ENCODE results near the gene BMPR1B. TPM values are rescaled to one million over a fixed set of nuclear protein-coding genes. Genes with fewer than 3 reads are reported as not detected.

Gene BMPR1B
- total and polyA plus RNA-seq, 9 of the 15 experiments (the other 6 are each of a cell fraction or from before 2014, with no cell fraction given), result 0.01 TPM; not detected in 8

GRCh38 chr4:94960708-94961107 is 203.0 kb downstream of the BMPR1B start:
- BruUV-seq (replicated peaks), result no TSS peak
- TF ChIP-seq CSDE1 (IDR thresholded peaks at IDR 0.05) (no peak), SIN3B (IDR thresholded peaks at IDR 0.05; ENCODE audit: low read depth) (no peak), NR2C2 (CRISPR knock-in tag; IDR thresholded peaks at IDR 0.05) (no peak), NR2C2 (tag; IDR thresholded peaks at IDR 0.05) (no peak), ZBTB12 (CRISPR knock-in tag; IDR thresholded peaks at IDR 0.05) (no peak), NR2F6 (CRISPR knock-in tag; IDR thresholded peaks at IDR 0.05) (no peak), PTTG1 (tag; IDR thresholded peaks at IDR 0.05; ENCODE audit: low read depth) (no peak), ZNF263 (CRISPR knock-in tag; IDR thresholded peaks at IDR 0.05; ENCODE audit: borderline replicate concordance) (no peak), ZNF79 (CRISPR knock-in tag; IDR thresholded peaks at IDR 0.05; ENCODE audit: low read depth) (no peak), E2F4 (CRISPR knock-in tag; IDR thresholded peaks at IDR 0.05; ENCODE audit: low read depth) (no peak), GTF3C2 (IDR thresholded peaks at IDR 0.05; ENCODE audit: borderline replicate concordance, extremely low read depth, insufficient read length) (no peak), HNRNPL (IDR thresholded peaks at IDR 0.05; ENCODE audit: low read depth, low read length) (no peak), ZNF507 (tag; conservative IDR thresholded peaks at IDR 0.05) (no peak)

More at GRCh38 chr4:94960708-94961107, 203.0 kb downstream of the BMPR1B start:
- H3K27ac ChIP-seq (ENCODE audit: extremely low read depth, low read depth, low read length), result no peak overlapping the region
- no peaks in the 10 kb centered on the region for H4K20me1 ChIP-seq (replicated peaks; ENCODE audit: control insufficient read depth, insufficient read depth, low read length)
- no peaks in the 10 kb centered on the region for H3K36me3 ChIP-seq (ENCODE audit: control insufficient read depth, insufficient read depth, low read length)
- H3K27me3 ChIP-seq (ENCODE audit: control insufficient read depth in 2 of 2, insufficient read depth in 2 of 2, low read length in 2 of 2), result no peaks in the 10 kb centered on the region; a peak in 1 of 5 replicates
- ATAC-seq (no peak), FAIRE-seq (no peak), DNase-seq (ENCODE audit: extremely low read depth in 1 of 4, low spot score in 3 of 4) (no peak)
- no peaks in the 10 kb centered on the region for H3K4me1 ChIP-seq (replicated peaks in 1 of 2; ENCODE audit: control insufficient read depth in 2 of 2, insufficient read depth in 2 of 2, low read length in 2 of 2)
- no peaks in the 10 kb centered on the region for H3K9me3 ChIP-seq (replicated peaks; ENCODE audit: control insufficient read depth, insufficient read depth, low read depth, low read length)
- intact Hi-C loops (cut with micrococcal nuclease) (no loop called here), in situ Hi-C loops (cut with MboI) (no loop called here)
- no peaks in the 10 kb centered on the region for H3K9me1 ChIP-seq (ENCODE audit: control insufficient read depth, insufficient read depth, low read length)
- no peak overlapping the region for H3K4me3 ChIP-seq
- H3K9ac ChIP-seq (ENCODE audit: insufficient read depth in 1 of 2, low read depth in 2 of 2, low read length in 2 of 2), result no peak overlapping the region
- CTCF ChIA-PET (ENCODE audit: low intra/inter-chr PET ratio), result no interaction called here
- no peak overlapping the region for H3K4me2 ChIP-seq (ENCODE audit: insufficient read depth, low read length)
- no peak overlapping the region for H2AFZ ChIP-seq (ENCODE audit: low read depth, low read length)
- 0% methylated on average over 1 of the region's 1 CpG for WGBS (ENCODE audit: insufficient coverage, low coverage, missing lambda C conversion rate)
- POLR2A ChIA-PET, result interaction anchor here (0.6 kb wide), 1 partner anchor 801 kb away, joined by 3 read pairs; no protein-coding TSS in a partner anchor
- H3K79me2 ChIP-seq (ENCODE audit: control insufficient read depth, insufficient read depth, low read length), result no peaks in the 10 kb centered on the region
